ENCODE measurements around the gene PPM1L.

Gene PPM1L

DNA sequence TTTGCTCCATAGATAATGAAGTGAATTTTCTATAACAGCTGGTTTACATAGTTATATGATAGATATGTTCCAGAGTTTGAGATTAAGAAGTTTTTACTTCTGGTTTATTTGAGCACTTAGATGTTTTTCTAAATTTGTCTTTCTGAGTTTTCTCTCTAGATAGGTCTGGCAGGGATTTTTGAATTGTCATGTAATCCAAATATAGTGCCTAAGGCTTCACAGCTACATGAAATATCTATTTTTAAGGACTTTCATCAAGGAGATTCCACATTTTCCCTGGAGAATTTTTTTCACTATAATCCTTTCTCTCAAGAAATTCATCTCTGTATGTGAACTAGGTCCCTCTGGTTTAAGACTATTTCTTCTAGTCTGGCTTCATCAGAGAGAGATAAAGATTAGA is 12.0 kb downstream of the PPM1L start:
- no peaks in the 10 kb centered on the region for H3K4me1 ChIP-seq (ENCODE audit: control insufficient read depth, low read depth, low read length)
- no peak overlapping the region for H3K23ac ChIP-seq (ENCODE audit: low read length)
- no peaks in the 10 kb centered on the region for H3K79me2 ChIP-seq (ENCODE audit: control insufficient read depth, insufficient read depth, low read length)
- no peak overlapping the region for H3K56ac ChIP-seq (ENCODE audit: low read length)
- H3K27me3 ChIP-seq (ENCODE audit: insufficient read depth, low read length, poor library complexity) = no peaks in the 10 kb centered on the region
- no peaks in the 10 kb centered on the region for H3K36me3 ChIP-seq (ENCODE audit: control insufficient read depth, insufficient read depth, low read length)
- H2BK120ac ChIP-seq (ENCODE audit: low read depth, low read length) = no peak overlapping the region
- no peaks in the 10 kb centered on the region for H3K79me1 ChIP-seq (ENCODE audit: low read length)
- no peak overlapping the region for H3K9ac ChIP-seq (ENCODE audit: low read length)
- no peak overlapping the region for H4K8ac ChIP-seq (ENCODE audit: low read depth, low read length)
- no peak overlapping the region for H2AK5ac ChIP-seq (ENCODE audit: low read length)
- DNase-seq = no peak
- no peak overlapping the region for H3K4ac ChIP-seq (ENCODE audit: low read depth, low read length)
- H3K4me2 ChIP-seq (ENCODE audit: low read length) = no peak overlapping the region
- no peak overlapping the region for H2BK5ac ChIP-seq (ENCODE audit: low read length)
- no peak overlapping the region for H2BK15ac ChIP-seq (replicated peaks; ENCODE audit: low read depth)
- H3K4me3 ChIP-seq (ENCODE audit: low read length) = no peak overlapping the region
- H3K27ac ChIP-seq (ENCODE audit: low read depth, low read length) = no peak overlapping the region
- H4K5ac ChIP-seq (ENCODE audit: low read length) = no peak overlapping the region
- no peak overlapping the region for H3K18ac ChIP-seq (ENCODE audit: low read length)

GRCh38 chr3:160768918-160769317 is 12.9 kb downstream of the PPM1L start:
- no peak overlapping the region for H3K23ac ChIP-seq (ENCODE audit: low read length)
- H3K4me3 ChIP-seq (ENCODE audit: low read length) = no peak overlapping the region
- H2BK5ac ChIP-seq (ENCODE audit: low read length) = no peak overlapping the region
- no peak for DNase-seq
- no peak overlapping the region for H3K9ac ChIP-seq (ENCODE audit: low read length)
- H3K18ac ChIP-seq (ENCODE audit: low read length) = no peak overlapping the region
- H3K27ac ChIP-seq (ENCODE audit: low read depth, low read length) = no peak overlapping the region
- H4K5ac ChIP-seq (ENCODE audit: low read length) = no peak overlapping the region
- no peaks in the 10 kb centered on the region for H3K36me3 ChIP-seq (ENCODE audit: control insufficient read depth, insufficient read depth, low read length)
- H4K8ac ChIP-seq (ENCODE audit: low read depth, low read length) = no peak overlapping the region
- no peaks in the 10 kb centered on the region for H3K79me1 ChIP-seq (ENCODE audit: low read length)
- no peak overlapping the region for H3K4ac ChIP-seq (ENCODE audit: low read depth, low read length)
- H3K27me3 ChIP-seq (ENCODE audit: insufficient read depth, low read length, poor library complexity) = no peaks in the 10 kb centered on the region
- H3K4me1 ChIP-seq (ENCODE audit: control insufficient read depth, low read depth, low read length) = no peaks in the 10 kb centered on the region
- H2BK120ac ChIP-seq (ENCODE audit: low read depth, low read length) = no peak overlapping the region
- no peak overlapping the region for H3K56ac ChIP-seq (ENCODE audit: low read length)
- no peak overlapping the region for H3K4me2 ChIP-seq (ENCODE audit: low read length)
- WGBS (ENCODE audit: extremely low coverage, insufficient coverage, low lambda C conversion rate) = no CpG with 5 or more reads among the region's 2 CpGs
- H3K79me2 ChIP-seq (ENCODE audit: control insufficient read depth, insufficient read depth, low read length) = no peaks in the 10 kb centered on the region
- H2AK5ac ChIP-seq (ENCODE audit: low read length) = no peak overlapping the region
- no peak overlapping the region for H2BK15ac ChIP-seq (replicated peaks; ENCODE audit: low read depth)

GRCh38 chr3:160771811-160772459 is 15.9 kb downstream of the PPM1L start:
- no peak overlapping the region for H3K9ac ChIP-seq (ENCODE audit: low read length)
- no peak for DNase-seq
- H3K56ac ChIP-seq (ENCODE audit: low read length) = no peak overlapping the region
- no peak overlapping the region for H2AK5ac ChIP-seq (ENCODE audit: low read length)
- H3K79me1 ChIP-seq (ENCODE audit: low read length) = no peaks in the 10 kb centered on the region
- H4K8ac ChIP-seq (ENCODE audit: low read depth, low read length) = no peak overlapping the region
- no peak overlapping the region for H2BK5ac ChIP-seq (ENCODE audit: low read length)
- H4K5ac ChIP-seq (ENCODE audit: low read length) = no peak overlapping the region
- no peak overlapping the region for H3K18ac ChIP-seq (ENCODE audit: low read length)
- no peak overlapping the region for H3K23ac ChIP-seq (ENCODE audit: low read length)
- no CpG with 5 or more reads among the region's 1 CpG for WGBS (ENCODE audit: extremely low coverage, insufficient coverage, low lambda C conversion rate)
- no peaks in the 10 kb centered on the region for H3K79me2 ChIP-seq (ENCODE audit: control insufficient read depth, insufficient read depth, low read length)
- no peak overlapping the region for H3K4me3 ChIP-seq (ENCODE audit: low read length)
- H3K27me3 ChIP-seq (ENCODE audit: insufficient read depth, low read length, poor library complexity) = no peaks in the 10 kb centered on the region
- H3K4ac ChIP-seq (ENCODE audit: low read depth, low read length) = no peak overlapping the region
- H3K4me1 ChIP-seq (ENCODE audit: control insufficient read depth, low read depth, low read length) = no peaks in the 10 kb centered on the region
- H3K4me2 ChIP-seq (ENCODE audit: low read length) = no peak overlapping the region
- peak overlapping the region; percentile 61 for H2BK120ac ChIP-seq (ENCODE audit: low read depth, low read length)
- H3K27ac ChIP-seq (ENCODE audit: low read depth, low read length) = no peak overlapping the region
- no peaks in the 10 kb centered on the region for H3K36me3 ChIP-seq (ENCODE audit: control insufficient read depth, insufficient read depth, low read length)
- H2BK15ac ChIP-seq (replicated peaks; ENCODE audit: low read depth) = no peak overlapping the region

- no peaks in the 10 kb centered on the region for H3K79me2 ChIP-seq (ENCODE audit: control insufficient read depth, insufficient read depth, low read length)
- H3K36me3 ChIP-seq (ENCODE audit: control insufficient read depth, insufficient read depth, low read length) = no peaks in the 10 kb centered on the region
- H3K4me3 ChIP-seq (ENCODE audit: low read length) = no peak overlapping the region
- no peak overlapping the region for H3K4me2 ChIP-seq (ENCODE audit: low read length)
- H2BK5ac ChIP-seq (ENCODE audit: low read length) = no peak overlapping the region
- H3K27ac ChIP-seq (ENCODE audit: low read depth, low read length) = no peak overlapping the region
- H3K27me3 ChIP-seq (ENCODE audit: insufficient read depth, low read length, poor library complexity) = no peaks in the 10 kb centered on the region
- H3K56ac ChIP-seq (ENCODE audit: low read length) = no peak overlapping the region
- H4K5ac ChIP-seq (ENCODE audit: low read length) = no peak overlapping the region
- no peak overlapping the region for H2BK15ac ChIP-seq (replicated peaks; ENCODE audit: low read depth)
- no peak overlapping the region for H4K8ac ChIP-seq (ENCODE audit: low read depth, low read length)
- H3K23ac ChIP-seq (ENCODE audit: low read length) = no peak overlapping the region
- no peak overlapping the region for H3K18ac ChIP-seq (ENCODE audit: low read length)
- no peak for DNase-seq
- no peaks in the 10 kb centered on the region for H3K4me1 ChIP-seq (ENCODE audit: control insufficient read depth, low read depth, low read length)
- H3K9ac ChIP-seq (ENCODE audit: low read length) = no peak overlapping the region
- H2BK120ac ChIP-seq (ENCODE audit: low read depth, low read length) = no peak overlapping the region
- H3K4ac ChIP-seq (ENCODE audit: low read depth, low read length) = no peak overlapping the region
- no peak overlapping the region for H2AK5ac ChIP-seq (ENCODE audit: low read length)
- H3K79me1 ChIP-seq (ENCODE audit: low read length) = no peaks in the 10 kb centered on the region
Observed at GRCh38 chr3:160773722-160774121, 17.7 kb downstream of the PPM1L start.

GRCh38 chr3:160774172-160774571 is 18.1 kb downstream of the PPM1L start:
- Histone ChIP-seq H3K27ac (ENCODE audit: low read depth, low read length) (no peak overlapping the region), H3K79me1 (ENCODE audit: low read length) (no peaks in the 10 kb centered on the region), H3K18ac (ENCODE audit: low read length) (no peak overlapping the region), H2AK5ac (ENCODE audit: low read length) (no peak overlapping the region), H2BK120ac (ENCODE audit: low read depth, low read length) (no peak overlapping the region), H3K56ac (ENCODE audit: low read length) (no peak overlapping the region), H3K79me2 (ENCODE audit: control insufficient read depth, insufficient read depth, low read length) (no peaks in the 10 kb centered on the region), H3K23ac (ENCODE audit: low read length) (no peak overlapping the region), H2BK15ac (replicated peaks; ENCODE audit: low read depth) (no peak overlapping the region), H3K27me3 (ENCODE audit: insufficient read depth, low read length, poor library complexity) (no peaks in the 10 kb centered on the region), H3K9ac (ENCODE audit: low read length) (no peak overlapping the region), H3K4me1 (ENCODE audit: control insufficient read depth, low read depth, low read length) (no peaks in the 10 kb centered on the region), H3K4me3 (ENCODE audit: low read length) (no peak overlapping the region), H3K36me3 (ENCODE audit: control insufficient read depth, insufficient read depth, low read length) (no peaks in the 10 kb centered on the region), H3K4ac (ENCODE audit: low read depth, low read length) (no peak overlapping the region), H2BK5ac (ENCODE audit: low read length) (no peak overlapping the region), H3K4me2 (ENCODE audit: low read length) (no peak overlapping the region), H4K8ac (ENCODE audit: low read depth, low read length) (no peak overlapping the region), H4K5ac (ENCODE audit: low read length) (no peak overlapping the region)
- no CpG with 5 or more reads among the region's 3 CpGs for WGBS (ENCODE audit: extremely low coverage, insufficient coverage, low lambda C conversion rate)
- no peak for DNase-seq

DNA sequence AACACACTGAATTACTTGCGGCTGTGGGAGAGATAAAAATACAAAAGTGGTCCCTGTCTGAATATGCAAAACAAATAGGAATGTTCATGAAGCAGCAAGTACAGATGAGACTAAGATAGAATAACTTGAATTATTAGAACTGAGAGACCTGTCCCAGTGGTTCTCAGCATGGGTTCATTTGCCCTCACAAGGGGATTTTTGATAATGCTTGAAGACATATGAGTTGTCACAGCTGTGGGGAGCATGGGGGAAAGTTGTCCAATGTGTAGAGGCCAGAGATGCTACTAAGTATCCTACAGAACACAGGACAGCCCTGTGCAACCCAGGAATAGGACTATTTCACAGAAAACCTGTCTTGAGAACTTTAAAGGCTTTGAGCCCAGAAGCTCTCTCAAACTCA is 22.4 kb downstream of the PPM1L start:
- H3K4me2 ChIP-seq (ENCODE audit: low read length) = no peak overlapping the region
- H2BK120ac ChIP-seq (ENCODE audit: low read depth, low read length) = no peak overlapping the region
- no peak overlapping the region for H3K4ac ChIP-seq (ENCODE audit: low read depth, low read length)
- H3K4me1 ChIP-seq (ENCODE audit: control insufficient read depth, low read depth, low read length) = no peaks in the 10 kb centered on the region
- H2BK15ac ChIP-seq (replicated peaks; ENCODE audit: low read depth) = no peak overlapping the region
- H3K9ac ChIP-seq (ENCODE audit: low read length) = no peak overlapping the region
- H3K4me3 ChIP-seq (ENCODE audit: low read length) = no peak overlapping the region
- no peaks in the 10 kb centered on the region for H3K79me2 ChIP-seq (ENCODE audit: control insufficient read depth, insufficient read depth, low read length)
- H4K5ac ChIP-seq (ENCODE audit: low read length) = no peak overlapping the region
- WGBS (ENCODE audit: extremely low coverage, insufficient coverage, low lambda C conversion rate) = no CpG with 5 or more reads among the region's 1 CpG
- H2BK5ac ChIP-seq (ENCODE audit: low read length) = no peak overlapping the region
- H3K36me3 ChIP-seq (ENCODE audit: control insufficient read depth, insufficient read depth, low read length) = no peaks in the 10 kb centered on the region
- no peak overlapping the region for H2AK5ac ChIP-seq (ENCODE audit: low read length)
- H3K18ac ChIP-seq (ENCODE audit: low read length) = no peak overlapping the region
- no peak overlapping the region for H4K8ac ChIP-seq (ENCODE audit: low read depth, low read length)
- H3K56ac ChIP-seq (ENCODE audit: low read length) = no peak overlapping the region
- no peak for DNase-seq
- no peak overlapping the region for H3K23ac ChIP-seq (ENCODE audit: low read length)
- no peak overlapping the region for H3K27ac ChIP-seq (ENCODE audit: low read depth, low read length)
- H3K79me1 ChIP-seq (ENCODE audit: low read length) = no peaks in the 10 kb centered on the region
- H3K27me3 ChIP-seq (ENCODE audit: insufficient read depth, low read length, poor library complexity) = no peaks in the 10 kb centered on the region

Measured in mesendoderm (in vitro differentiated cells).